Neural cell (in vitro differentiated cells): ENCODE data around the gene RPS2. TPM values are rescaled to one million over a fixed set of nuclear protein-coding genes. Genes with fewer than 3 reads are reported as not detected.

Source experiments
- H2AFZ ChIP-seq: fragments of 200-600, 300-800 bp; sonication (generic), shearing (Covaris generic); 2 replicates; pipeline ENCODE4 v1.6.0; 2014; ENCODE audit warnings: low read depth, mild to moderate bottlenecking, antibody characterized with exemption, low read length, moderate library complexity
- H3F3A ChIP-seq: fragments of 200-600 bp; shearing (Covaris generic); 2 replicates; pipeline ENCODE4 v1.6.1; 2016; ENCODE audit warnings: mild to moderate bottlenecking, moderate library complexity, mixed read lengths, antibody characterized with exemption, low read length; ENCODE audit not compliant: insufficient read depth, poor library complexity, severe bottlenecking
- H3K27ac ChIP-seq: fragments of 200-600, 300-800 bp; sonication (generic), shearing (Covaris generic); 2 replicates; pipeline ENCODE4 v1.5.1; 2014; ENCODE audit warnings: mild to moderate bottlenecking, low read length, moderate library complexity
- H3K27me3 ChIP-seq: fragments of 300-800, 200-600 bp; sonication (generic), shearing (Covaris generic); 2 replicates; pipeline ENCODE4 v1.6.0; 2014; ENCODE audit warnings: mild to moderate bottlenecking, low read depth, low read length, moderate library complexity; ENCODE audit not compliant: insufficient read depth
- H3K36me3 ChIP-seq: fragments of 300-800, 200-600 bp; sonication (generic), shearing (Covaris generic); 2 replicates; pipeline ENCODE4 v1.5.1; 2014; ENCODE audit warnings: mild to moderate bottlenecking, antibody characterized with exemption, low read length, moderate library complexity; ENCODE audit not compliant: insufficient read depth
- H3K4me2 ChIP-seq: fragments of 300-800, 200-600 bp; sonication (generic), shearing (Covaris generic); 2 replicates; pipeline ENCODE4 v1.6.0; 2014; ENCODE audit warnings: mild to moderate bottlenecking, low read length
- H3K4me3 ChIP-seq: fragments of 300-800, 200-600 bp; sonication (generic), shearing (Covaris generic); 2 replicates; pipeline ENCODE4 v1.5.1; 2014; ENCODE audit warnings: mild to moderate bottlenecking, low read length, moderate library complexity
- H3K79me2 ChIP-seq: fragments of 200-600 bp; shearing (Covaris generic); replicated peaks from 2 replicates; pipeline ENCODE4 v1.6.0; 2014; ENCODE audit warnings: mild to moderate bottlenecking, low read length, moderate library complexity; ENCODE audit not compliant: insufficient read depth
- H3K9ac ChIP-seq: fragments of 300-800, 200-600 bp; sonication (generic), shearing (Covaris generic); 2 replicates; pipeline ENCODE4 v1.6.1; 2016; ENCODE audit warnings: mild to moderate bottlenecking, low read length, mixed read lengths
- H3K9me2 ChIP-seq: fragments of 200-600 bp; shearing (Covaris generic); 2 replicates; pipeline ENCODE4 v1.6.1; 2016; ENCODE audit warnings: mild to moderate bottlenecking, low read length, mixed read lengths; ENCODE audit not compliant: insufficient read depth
- H3K9me3 ChIP-seq: fragments of 200-600, 300-800 bp; sonication (generic), shearing (Covaris generic); 2 replicates; pipeline ENCODE4 v1.6.1; 2016; ENCODE audit warnings: mild to moderate bottlenecking, mixed run types, low read length, moderate library complexity, mixed read lengths
- H4K20me1 ChIP-seq: fragments of 200-600 bp; shearing (Covaris generic); 2 replicates; pipeline ENCODE4 v1.6.1; 2016; ENCODE audit warnings: mild to moderate bottlenecking, mixed run types; ENCODE audit not compliant: insufficient read depth
- CTCF ChIP-seq: fragments of 450-650 bp; IDR thresholded peaks from 2 replicates; pipeline ENCODE4 v1.5.1; 2014; ENCODE audit warnings: antibody characterized with exemption, mild to moderate bottlenecking, moderate library complexity; ENCODE audit not compliant: poor library complexity, severe bottlenecking
- EP300 ChIP-seq: fragments of 450-650 bp; conservative IDR thresholded peaks from 2 replicates; pipeline ENCODE4 v1.6.1; 2014; ENCODE audit warnings: antibody characterized with exemption, mild to moderate bottlenecking, moderate library complexity; ENCODE audit not compliant: poor library complexity, severe bottlenecking
- EZH2 ChIP-seq: fragments of 200-600, 300-800 bp; shearing (Covaris generic), sonication (generic); IDR thresholded peaks from 2 replicates; pipeline ENCODE4 v1.6.1; 2014; ENCODE audit warnings: antibody characterized with exemption, low read length, borderline replicate concordance, mild to moderate bottlenecking; ENCODE audit not compliant: insufficient read depth, poor library complexity, severe bottlenecking
- MXI1 ChIP-seq: fragments of 450-650 bp; conservative IDR thresholded peaks from 2 replicates; pipeline ENCODE4 v1.6.1; 2014; ENCODE audit warnings: antibody characterized with exemption, mild to moderate bottlenecking; ENCODE audit not compliant: poor library complexity, severe bottlenecking
- POLR2AphosphoS5 ChIP-seq: IDR thresholded peaks from 2 replicates; pipeline ENCODE4 v1.6.1; 2012
- RAD21 ChIP-seq: fragments of 450-650 bp; conservative IDR thresholded peaks from 2 replicates; pipeline ENCODE4 v1.6.1; 2014; ENCODE audit warnings: antibody characterized with exemption, mild to moderate bottlenecking, moderate library complexity
- REST ChIP-seq: IDR thresholded peaks from 2 replicates; pipeline ENCODE4 v1.6.1; 2012; ENCODE audit warnings: borderline replicate concordance
- SMC3 ChIP-seq: fragments of 450-650 bp; conservative IDR thresholded peaks from 2 replicates; pipeline ENCODE4 v1.6.1; 2014; ENCODE audit warnings: antibody characterized with exemption, mild to moderate bottlenecking, moderate library complexity; ENCODE audit not compliant: poor library complexity
- TAF1 ChIP-seq: IDR thresholded peaks from 2 replicates; pipeline ENCODE4 v1.6.1; 2012; ENCODE audit warnings: low read depth
- polyA plus RNA-seq: library from polyadenylated mRNA; depleted of rRNA; stranded (reverse); fragments of >200 nt; gene quantifications from 2 replicates; pipeline ENCODE4 v1.2.3, GENCODE V29; 2014

The RPS2 gene
- polyA plus RNA-seq, 1 donor from 2014 or later = 1,393 TPM

- Histone ChIP-seq H3K9me2 (no peaks in the 10 kb centered on the region), H3K79me2 (peaks cover 5% of the 10 kb centered on the region), H3K36me3 (no peaks in the 10 kb centered on the region), H3K9me3 (no peaks in the 10 kb centered on the region), H2AFZ (no peak overlapping the region), H3K4me2 (peak overlapping the region; percentile 61), H3K4me3 (peak overlapping the region; percentile 88), H3K27me3 (no peaks in the 10 kb centered on the region), H3K9ac (peak overlapping the region; percentile 93), H3F3A (no peaks in the 10 kb centered on the region), H4K20me1 (no peaks in the 10 kb centered on the region), H3K27ac (peak overlapping the region; percentile 60)
- TF ChIP-seq EZH2 (no peak), SMC3 (no peak), TAF1 (no peak), EP300 (no peak), REST (no peak), MXI1 (no peak), RAD21 (no peak), CTCF (no peak), POLR2AphosphoS5 (no peak)
Measured at GRCh38 chr16:1972490-1972877, 7.9 kb upstream of the RPS2 start.

DNA sequence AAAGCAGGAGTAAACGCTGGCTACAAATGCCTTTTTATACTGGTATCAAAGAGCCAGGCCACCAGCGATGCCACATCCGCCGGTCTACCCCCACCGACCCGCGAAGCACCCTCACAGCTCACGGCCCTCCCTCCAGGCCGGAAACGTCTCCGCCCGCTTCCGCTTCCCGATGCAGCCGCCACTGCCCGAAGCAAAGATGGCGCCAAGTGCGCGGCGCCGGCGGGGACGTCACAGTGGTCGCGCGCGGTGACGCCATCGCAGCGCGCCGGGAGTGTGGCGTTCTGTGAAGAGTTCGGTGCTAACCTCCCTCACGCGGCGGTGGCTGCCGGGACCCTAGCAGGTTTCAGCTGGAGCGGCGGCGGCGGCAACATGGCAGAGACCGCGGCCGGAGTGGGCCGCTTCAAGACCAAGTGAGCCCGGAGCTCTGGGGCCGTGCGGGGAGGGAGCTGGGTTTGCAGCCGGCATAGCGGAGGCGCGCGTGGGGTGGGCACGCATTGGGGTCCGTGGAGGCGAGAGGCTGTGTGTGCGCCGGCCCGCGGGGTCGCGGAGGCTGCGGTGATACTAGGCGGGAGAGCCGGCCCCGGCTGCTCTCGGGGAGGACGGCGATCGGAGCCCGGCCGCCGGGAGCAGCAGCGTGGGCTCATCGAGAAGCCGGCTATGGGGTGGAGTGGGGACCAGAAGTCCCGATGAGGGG, 7.3 kb upstream of the RPS2 start, which contains the start of gene TBL3:
Gene TBL3 (plus strand): TSS at position 258 of the 694 bp plus-strand sequence. CDS start 112 bp downstream, at position 370.
- Histone ChIP-seq H3K9ac (peak within 1 kb of the TSS; percentile 93), H3K4me3 (peak within 1 kb of the TSS; percentile 88), H3K36me3 (no peaks in the 10 kb centered on the region), H3F3A (no peaks in the 10 kb centered on the region), H3K27ac (peak within 1 kb of the TSS; percentile 95), H4K20me1 (no peaks in the 10 kb centered on the region), H3K27me3 (no peaks in the 10 kb centered on the region), H3K79me2 (peaks cover 5% of the 10 kb centered on the region), H2AFZ (peak within 1 kb of the TSS; percentile 90), H3K9me2 (no peaks in the 10 kb centered on the region), H3K9me3 (no peaks in the 10 kb centered on the region), H3K4me2 (peak within 1 kb of the TSS; percentile 91)
- TF ChIP-seq EZH2 (no peak), EP300 (peak; percentile 78), POLR2AphosphoS5 (peak; percentile 99), RAD21 (peak; percentile 7), SMC3 (peak; percentile 32), MXI1 (peak; percentile 97), CTCF (no peak), REST (no peak), TAF1 (peak; percentile 88)
